ENCODE measurements around the gene CFAP46. TPM values are rescaled to one million over a fixed set of nuclear protein-coding genes. Genes with fewer than 3 reads are reported as not detected.

CFAP46 gene
- total RNA-seq, 1 donor from 2014 or later: 0.85 TPM

GRCh38 chr10:132817701-132818211, 124.6 kb downstream of the CFAP46 start:
- no peak for DNase-seq

- DNase-seq: no peak
Measured at GRCh38 chr10:132816718-132817117, 125.7 kb downstream of the CFAP46 start.

GRCh38 chr10:132815168-132815857, 127.1 kb downstream of the CFAP46 start:
- no peak for DNase-seq

GRCh38 chr10:132814469-132814856, 127.9 kb downstream of the CFAP46 start:
- no peak for DNase-seq

GRCh38 chr10:132813560-132814468, 128.6 kb downstream of the CFAP46 start:
- DNase-seq: no peak

GRCh38 chr10:132813001-132813401, 129.4 kb downstream of the CFAP46 start:
- no peak for DNase-seq

GRCh38 chr10:132812520-132812919, 129.8 kb downstream of the CFAP46 start:
- DNase-seq: no peak

- DNase-seq: no peak
Measured at GRCh38 chr10:132811891-132812481, 130.4 kb downstream of the CFAP46 start.

- no peak for DNase-seq
Measured at GRCh38 chr10:132810807-132811700, 131.3 kb downstream of the CFAP46 start.

- no peak for DNase-seq
Measured at GRCh38 chr10:132810141-132810806, 132.1 kb downstream of the CFAP46 start.

- no peak for DNase-seq
Measured at GRCh38 chr10:132809232-132810140, 132.9 kb downstream of the CFAP46 start.

- DNase-seq: no peak
Measured at GRCh38 chr10:132808383-132809231, 133.8 kb downstream of the CFAP46 start.

GRCh38 chr10:132807621-132808049, 134.7 kb downstream of the CFAP46 start:
- DNase-seq: no peak

- DNase-seq: no peak
Measured at GRCh38 chr10:132806561-132807003, 135.8 kb downstream of the CFAP46 start.

GRCh38 chr10:132806110-132806509, 136.3 kb downstream of the CFAP46 start:
- DNase-seq: no peak

- DNase-seq: no peak
Measured at GRCh38 chr10:132805599-132805998, 136.8 kb downstream of the CFAP46 start.

- no peak for DNase-seq
Measured at GRCh38 chr10:132804785-132805426, 137.5 kb downstream of the CFAP46 start.

GRCh38 chr10:132804287-132804686, 138.1 kb downstream of the CFAP46 start:
- DNase-seq: no peak
